HG03095 (cell line): ENCODE results near the gene DCK.
"Not testable (repeated sequence)": the region's sequence is repeated elsewhere in the genome, so short reads cannot be mapped to it uniquely, and the experiment has no call there.

Experiments
- ATAC-seq: cut with Tn5 transposase; IDR thresholded peaks from one replicate; pipeline ENCODE4 v1.9.1; 2021; ENCODE audit warnings: moderate library complexity; ENCODE audit not compliant: unreplicated experiment

Gene DCK

GRCh38 chr4:71059573-71059972 lies 66.1 kb downstream of the DCK start:
- not testable (repeated sequence) for ATAC-seq

- no peak for ATAC-seq
Observed at GRCh38 chr4:71062436-71062835, 69.0 kb downstream of the DCK start.

GRCh38 chr4:71063711-71064110 lies 70.3 kb downstream of the DCK start:
- ATAC-seq: no peak

- ATAC-seq: no peak
Observed at GRCh38 chr4:71064521-71064920, 71.1 kb downstream of the DCK start.

- no peak for ATAC-seq
Observed at GRCh38 chr4:71065991-71066510, 72.6 kb downstream of the DCK start.

GRCh38 chr4:71066737-71067716 lies 73.6 kb downstream of the DCK start:
- no peak for ATAC-seq

- no peak for ATAC-seq
Observed at GRCh38 chr4:71069063-71069462, 75.6 kb downstream of the DCK start.

GRCh38 chr4:71070015-71070414 lies 76.6 kb downstream of the DCK start:
- no peak for ATAC-seq

GRCh38 chr4:71074452-71075299 lies 81.2 kb downstream of the DCK start:
- ATAC-seq: no peak
